Non-pigmented ciliary epithelial cell (primary cell): ENCODE measurements around the gene SIX2.

Experiments
- DNase-seq: peaks from one replicate; pipeline ENCODE4 v3.0.0-alpha.2; 2010; ENCODE audit warnings: low read depth

Gene SIX2

GRCh38 chr2:44967056-44967455, 42.2 kb downstream of the SIX2 start:
- DNase-seq, result no peak

DNA sequence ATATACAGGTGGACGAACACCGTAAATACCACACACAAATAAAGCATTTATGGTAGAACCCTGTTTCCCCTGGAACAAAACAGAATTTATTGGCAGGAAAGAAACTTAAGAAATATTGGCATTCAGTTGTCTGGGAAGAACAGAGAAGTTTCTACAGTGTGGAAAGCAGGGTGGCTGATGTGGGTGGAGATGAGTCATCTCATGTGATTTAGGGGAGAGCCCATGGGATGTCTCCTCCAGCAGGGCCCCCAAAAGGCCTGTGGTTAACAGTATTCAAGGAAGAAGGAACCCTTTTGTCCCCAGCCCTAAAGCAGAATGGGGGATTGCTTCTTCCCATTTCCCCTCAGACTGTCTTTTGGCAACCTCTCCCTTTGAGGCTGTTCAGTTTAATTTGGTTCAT, 43.6 kb downstream of the SIX2 start:
- no peak for DNase-seq

DNA sequence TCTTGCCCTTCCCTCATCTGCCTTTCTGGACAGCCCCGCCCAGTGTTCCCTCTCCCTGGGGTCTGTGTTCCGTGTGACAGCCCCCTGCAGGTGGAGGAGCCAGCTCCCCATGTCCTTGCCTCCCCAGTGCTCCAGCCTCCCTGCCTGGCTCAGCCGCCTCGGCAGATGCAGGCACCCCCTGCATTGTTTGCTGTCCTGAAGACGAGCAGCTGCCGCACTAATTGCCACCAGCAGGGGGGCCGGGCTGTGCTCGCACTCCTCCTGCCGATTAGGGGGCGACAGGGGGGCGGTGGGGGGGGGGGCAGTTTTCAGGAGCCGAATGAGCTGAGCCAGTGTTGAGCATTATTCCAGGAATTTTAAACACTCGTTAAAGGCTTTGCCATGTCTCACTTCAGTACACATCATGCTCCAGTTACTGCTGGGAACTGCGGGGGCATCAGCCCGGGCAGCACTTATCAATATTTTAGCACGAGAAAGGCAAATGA, 44.5 kb downstream of the SIX2 start:
- DNase-seq, result no peak

DNA sequence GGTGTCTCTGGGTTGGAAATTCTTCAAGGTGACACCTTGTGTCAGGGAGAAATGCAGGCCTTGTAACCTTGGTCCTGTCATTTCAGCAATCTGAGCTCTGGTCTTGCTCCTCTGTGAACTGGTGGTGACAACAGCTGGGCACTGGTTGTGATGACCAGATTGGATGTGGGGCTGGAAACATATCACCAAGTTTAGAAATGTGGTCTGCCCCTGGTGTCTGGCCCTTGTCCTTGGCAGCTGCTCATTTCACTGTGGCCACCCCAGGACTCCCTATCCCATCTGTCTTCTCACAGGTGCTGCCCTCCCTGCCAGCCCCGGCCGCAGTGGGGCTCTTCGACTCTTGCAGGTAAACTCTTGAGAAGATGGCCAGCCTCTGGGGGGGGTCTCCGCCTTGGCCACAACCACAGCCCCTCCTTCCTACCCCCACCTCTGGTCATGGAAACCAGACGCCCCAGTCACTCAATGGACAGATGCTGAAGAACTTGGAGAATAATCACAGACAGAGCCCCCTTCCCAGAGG, 47.0 kb downstream of the SIX2 start:
- no peak for DNase-seq

GRCh38 chr2:44960871-44961270, 48.4 kb downstream of the SIX2 start:
- DNase-seq, result no peak

DNA sequence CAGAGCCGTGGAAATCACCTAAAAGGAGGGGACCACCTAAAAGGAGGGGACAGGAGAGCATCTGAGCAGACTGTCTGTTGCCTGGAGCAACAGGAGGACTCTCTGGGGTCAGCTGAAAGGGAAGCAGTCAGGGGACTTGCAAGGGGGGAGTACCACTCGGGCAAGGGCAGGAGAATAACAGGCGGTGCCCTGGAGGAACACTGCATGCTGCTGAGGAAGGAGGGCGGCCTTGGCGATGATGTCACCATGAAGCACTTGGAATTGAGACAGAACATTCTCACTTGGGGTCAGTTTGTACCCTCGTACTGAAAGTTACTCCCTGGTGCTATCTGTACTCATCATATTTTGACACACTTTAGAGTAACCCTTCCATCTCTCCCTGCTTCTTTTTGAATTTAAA, 49.4 kb downstream of the SIX2 start:
- no peak for DNase-seq

DNA sequence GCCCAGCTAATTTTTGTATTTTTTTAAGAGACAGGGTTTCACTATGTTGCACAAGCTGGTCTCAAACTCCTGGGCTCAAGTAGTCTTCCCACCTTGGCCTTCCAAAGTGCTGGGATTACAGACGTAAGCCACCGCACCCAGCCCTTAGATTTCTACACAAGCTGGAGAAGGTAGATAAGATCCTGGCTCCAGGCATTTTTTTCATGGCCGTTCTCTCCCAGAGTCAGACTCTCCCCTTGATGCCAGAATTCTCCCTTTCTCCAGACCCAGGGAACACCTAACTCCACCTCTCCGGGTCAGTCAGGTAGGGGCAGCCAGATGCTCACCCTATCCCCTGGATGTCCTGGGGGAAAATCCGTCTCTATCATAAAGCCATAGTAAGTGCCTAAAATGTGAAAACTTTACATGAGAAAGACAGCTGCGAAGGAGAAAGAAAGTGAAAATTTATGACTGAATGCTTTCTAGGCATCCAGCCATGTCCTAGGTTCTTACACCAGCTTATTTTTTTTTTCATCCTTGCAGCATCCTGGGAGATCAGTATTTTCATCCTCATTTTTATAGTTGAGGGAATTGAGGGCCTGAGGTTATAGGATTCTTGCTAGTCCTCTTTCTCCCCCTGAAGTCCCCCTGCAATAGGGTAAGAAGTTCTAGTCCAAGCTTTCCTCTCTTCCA, 51.5 kb downstream of the SIX2 start:
- no peak for DNase-seq

- no peak for DNase-seq
Measured at GRCh38 chr2:44956843-44957242, 52.4 kb downstream of the SIX2 start.

- DNase-seq, result no peak
Measured at GRCh38 chr2:44955593-44956392, 53.5 kb downstream of the SIX2 start.
